ES-I3 (cell line): Measurements from ENCODE around the gene FLNB.
"Not testable (repeated sequence)": the region's sequence is repeated elsewhere in the genome, so short reads cannot be mapped to it uniquely, and the experiment has no call there.

Experiments
- H3K36me3 ChIP-seq: 2 replicates; pipeline ENCODE4 v1.6.1; 2013; ENCODE audit warnings: mild to moderate bottlenecking, low read length, control low read depth, moderate library complexity; ENCODE audit not compliant: insufficient read depth
- H3K4me1 ChIP-seq: 2 replicates; pipeline ENCODE4 v1.6.1; 2013; ENCODE audit warnings: mild to moderate bottlenecking, control low read depth, low read length; ENCODE audit not compliant: insufficient read depth
- H3K9ac ChIP-seq: 2 replicates; pipeline ENCODE4 v1.6.1; 2013; ENCODE audit warnings: low read depth, mild to moderate bottlenecking, low read length, moderate library complexity
- H3K9me3 ChIP-seq: 2 replicates; pipeline ENCODE4 v1.6.1; 2013; ENCODE audit warnings: mild to moderate bottlenecking, low read length, moderate library complexity; ENCODE audit not compliant: control insufficient read depth, insufficient read depth

The FLNB gene

GRCh38 chr3:58041826-58042324 is 33.7 kb downstream of the FLNB start:
- Histone ChIP-seq H3K4me1 (peaks cover 65% of the 10 kb centered on the region), H3K36me3 (no peaks in the 10 kb centered on the region)

GRCh38 chr3:58042947-58043707 is 34.9 kb downstream of the FLNB start:
- H3K9me3 ChIP-seq, result no peaks in the 10 kb centered on the region
- H3K4me1 ChIP-seq, result peaks cover 70% of the 10 kb centered on the region
- H3K9ac ChIP-seq, result no peak overlapping the region
- no peaks in the 10 kb centered on the region for H3K36me3 ChIP-seq

More at GRCh38 chr3:58041826-58042324, 33.7 kb downstream of the FLNB start:
- no peaks in the 10 kb centered on the region for H3K9me3 ChIP-seq
- no peak overlapping the region; the same call in 1 of the 2 replicates for H3K9ac ChIP-seq

GRCh38 chr3:58043933-58044332 is 35.7 kb downstream of the FLNB start:
- Histone ChIP-seq H3K9me3 (no peaks in the 10 kb centered on the region), H3K9ac (no peak overlapping the region), H3K4me1 (peaks cover 70% of the 10 kb centered on the region), H3K36me3 (no peaks in the 10 kb centered on the region)

GRCh38 chr3:58044691-58045483 is 36.7 kb downstream of the FLNB start:
- H3K9ac ChIP-seq, result no peak overlapping the region
- no peaks in the 10 kb centered on the region for H3K36me3 ChIP-seq
- H3K4me1 ChIP-seq, result peaks cover 68% of the 10 kb centered on the region
- no peaks in the 10 kb centered on the region for H3K9me3 ChIP-seq

GRCh38 chr3:58047826-58048225 is 39.6 kb downstream of the FLNB start:
- Histone ChIP-seq H3K9me3 (no peaks in the 10 kb centered on the region), H3K4me1 (peaks cover 65% of the 10 kb centered on the region), H3K9ac (no peak overlapping the region), H3K36me3 (no peaks in the 10 kb centered on the region; the same call in 1 of the 2 replicates)

GRCh38 chr3:58048301-58048700 is 40.1 kb downstream of the FLNB start:
- H3K9me3 ChIP-seq, result no peaks in the 10 kb centered on the region
- peaks cover 60% of the 10 kb centered on the region for H3K4me1 ChIP-seq
- H3K36me3 ChIP-seq, result no peaks in the 10 kb centered on the region; the same call in 1 of the 2 replicates
- no peak overlapping the region; the same call in 1 of the 2 replicates for H3K9ac ChIP-seq

GRCh38 chr3:58049143-58049785 is 41.0 kb downstream of the FLNB start:
- H3K36me3 ChIP-seq, result no peaks in the 10 kb centered on the region; the same call in 1 of the 2 replicates
- H3K4me1 ChIP-seq, result peaks cover 51% of the 10 kb centered on the region
- peak overlapping the region; percentile 22; the same call in 1 of the 2 replicates for H3K9ac ChIP-seq
- H3K9me3 ChIP-seq, result no peaks in the 10 kb centered on the region

GRCh38 chr3:58051196-58051595 is 43.0 kb downstream of the FLNB start:
- H3K4me1 ChIP-seq, result peaks cover 46% of the 10 kb centered on the region
- no peak overlapping the region for H3K9ac ChIP-seq
- H3K36me3 ChIP-seq, result no peaks in the 10 kb centered on the region; the same call in 1 of the 2 replicates
- H3K9me3 ChIP-seq, result no peaks in the 10 kb centered on the region

GRCh38 chr3:58051658-58052261 is 43.5 kb downstream of the FLNB start:
- not testable (repeated sequence) for H3K9ac ChIP-seq, H3K36me3 ChIP-seq, H3K9me3 ChIP-seq
- H3K4me1 ChIP-seq, result peaks cover 46% of the 10 kb centered on the region

- Histone ChIP-seq H3K36me3 (no peaks in the 10 kb centered on the region; the same call in 1 of the 2 replicates), H3K9ac (no peak overlapping the region), H3K9me3 (no peaks in the 10 kb centered on the region), H3K4me1 (peaks cover 45% of the 10 kb centered on the region)
These were observed 44.4 kb downstream of the FLNB start for GRCh38 chr3:58052373-58053273.

GRCh38 chr3:58054652-58055051 is 46.4 kb downstream of the FLNB start:
- no peak overlapping the region for H3K9ac ChIP-seq
- H3K4me1 ChIP-seq, result peaks cover 37% of the 10 kb centered on the region
- H3K36me3 ChIP-seq, result no peaks in the 10 kb centered on the region; the same call in 1 of the 2 replicates

GRCh38 chr3:58055314-58055713 is 47.1 kb downstream of the FLNB start:
- no peaks in the 10 kb centered on the region; the same call in 1 of the 2 replicates for H3K36me3 ChIP-seq
- H3K9me3 ChIP-seq, result no peaks in the 10 kb centered on the region
- peaks cover 35% of the 10 kb centered on the region for H3K4me1 ChIP-seq
- H3K9ac ChIP-seq, result no peak overlapping the region

More at GRCh38 chr3:58054652-58055051, 46.4 kb downstream of the FLNB start:
- H3K9me3 ChIP-seq, result no peaks in the 10 kb centered on the region

- H3K36me3 ChIP-seq, H3K9ac ChIP-seq, H3K9me3 ChIP-seq: not testable (repeated sequence)
- H3K4me1 ChIP-seq, result peaks cover 32% of the 10 kb centered on the region
These were observed 47.7 kb downstream of the FLNB start for GRCh38 chr3:58055891-58056290.
